Neural cell (in vitro differentiated cells): ENCODE results near the gene FRMD4A. TPM values are rescaled to one million over a fixed set of nuclear protein-coding genes. Genes with fewer than 3 reads are reported as not detected.

ENCODE experiments used
- H2AFZ ChIP-seq: fragments of 200-600, 300-800 bp; sonication (generic), shearing (Covaris generic); 2 replicates; pipeline ENCODE4 v1.6.0; 2014; ENCODE audit warnings: low read depth, mild to moderate bottlenecking, antibody characterized with exemption, low read length, moderate library complexity
- H3F3A ChIP-seq: fragments of 200-600 bp; shearing (Covaris generic); 2 replicates; pipeline ENCODE4 v1.6.1; 2016; ENCODE audit warnings: mild to moderate bottlenecking, moderate library complexity, mixed read lengths, antibody characterized with exemption, low read length; ENCODE audit not compliant: insufficient read depth, poor library complexity, severe bottlenecking
- H3K27ac ChIP-seq: fragments of 200-600, 300-800 bp; sonication (generic), shearing (Covaris generic); 2 replicates; pipeline ENCODE4 v1.5.1; 2014; ENCODE audit warnings: mild to moderate bottlenecking, low read length, moderate library complexity
- H3K27me3 ChIP-seq: fragments of 300-800, 200-600 bp; sonication (generic), shearing (Covaris generic); 2 replicates; pipeline ENCODE4 v1.6.0; 2014; ENCODE audit warnings: mild to moderate bottlenecking, low read depth, low read length, moderate library complexity; ENCODE audit not compliant: insufficient read depth
- H3K36me3 ChIP-seq: fragments of 300-800, 200-600 bp; sonication (generic), shearing (Covaris generic); 2 replicates; pipeline ENCODE4 v1.5.1; 2014; ENCODE audit warnings: mild to moderate bottlenecking, antibody characterized with exemption, low read length, moderate library complexity; ENCODE audit not compliant: insufficient read depth
- H3K4me2 ChIP-seq: fragments of 300-800, 200-600 bp; sonication (generic), shearing (Covaris generic); 2 replicates; pipeline ENCODE4 v1.6.0; 2014; ENCODE audit warnings: mild to moderate bottlenecking, low read length
- H3K4me3 ChIP-seq: fragments of 300-800, 200-600 bp; sonication (generic), shearing (Covaris generic); 2 replicates; pipeline ENCODE4 v1.5.1; 2014; ENCODE audit warnings: mild to moderate bottlenecking, low read length, moderate library complexity
- H3K79me2 ChIP-seq: fragments of 200-600 bp; shearing (Covaris generic); replicated peaks from 2 replicates; pipeline ENCODE4 v1.6.0; 2014; ENCODE audit warnings: mild to moderate bottlenecking, low read length, moderate library complexity; ENCODE audit not compliant: insufficient read depth
- H3K9ac ChIP-seq: fragments of 300-800, 200-600 bp; sonication (generic), shearing (Covaris generic); 2 replicates; pipeline ENCODE4 v1.6.1; 2016; ENCODE audit warnings: mild to moderate bottlenecking, low read length, mixed read lengths
- H3K9me2 ChIP-seq: fragments of 200-600 bp; shearing (Covaris generic); 2 replicates; pipeline ENCODE4 v1.6.1; 2016; ENCODE audit warnings: mild to moderate bottlenecking, low read length, mixed read lengths; ENCODE audit not compliant: insufficient read depth
- H3K9me3 ChIP-seq: fragments of 200-600, 300-800 bp; sonication (generic), shearing (Covaris generic); 2 replicates; pipeline ENCODE4 v1.6.1; 2016; ENCODE audit warnings: mild to moderate bottlenecking, mixed run types, low read length, moderate library complexity, mixed read lengths
- H4K20me1 ChIP-seq: fragments of 200-600 bp; shearing (Covaris generic); 2 replicates; pipeline ENCODE4 v1.6.1; 2016; ENCODE audit warnings: mild to moderate bottlenecking, mixed run types; ENCODE audit not compliant: insufficient read depth
- CTCF ChIP-seq: fragments of 450-650 bp; IDR thresholded peaks from 2 replicates; pipeline ENCODE4 v1.5.1; 2014; ENCODE audit warnings: antibody characterized with exemption, mild to moderate bottlenecking, moderate library complexity; ENCODE audit not compliant: poor library complexity, severe bottlenecking
- EP300 ChIP-seq: fragments of 450-650 bp; conservative IDR thresholded peaks from 2 replicates; pipeline ENCODE4 v1.6.1; 2014; ENCODE audit warnings: antibody characterized with exemption, mild to moderate bottlenecking, moderate library complexity; ENCODE audit not compliant: poor library complexity, severe bottlenecking
- EZH2 ChIP-seq: fragments of 200-600, 300-800 bp; shearing (Covaris generic), sonication (generic); IDR thresholded peaks from 2 replicates; pipeline ENCODE4 v1.6.1; 2014; ENCODE audit warnings: antibody characterized with exemption, low read length, borderline replicate concordance, mild to moderate bottlenecking; ENCODE audit not compliant: insufficient read depth, poor library complexity, severe bottlenecking
- MXI1 ChIP-seq: fragments of 450-650 bp; conservative IDR thresholded peaks from 2 replicates; pipeline ENCODE4 v1.6.1; 2014; ENCODE audit warnings: antibody characterized with exemption, mild to moderate bottlenecking; ENCODE audit not compliant: poor library complexity, severe bottlenecking
- POLR2AphosphoS5 ChIP-seq: IDR thresholded peaks from 2 replicates; pipeline ENCODE4 v1.6.1; 2012
- RAD21 ChIP-seq: fragments of 450-650 bp; conservative IDR thresholded peaks from 2 replicates; pipeline ENCODE4 v1.6.1; 2014; ENCODE audit warnings: antibody characterized with exemption, mild to moderate bottlenecking, moderate library complexity
- REST ChIP-seq: IDR thresholded peaks from 2 replicates; pipeline ENCODE4 v1.6.1; 2012; ENCODE audit warnings: borderline replicate concordance
- SMC3 ChIP-seq: fragments of 450-650 bp; conservative IDR thresholded peaks from 2 replicates; pipeline ENCODE4 v1.6.1; 2014; ENCODE audit warnings: antibody characterized with exemption, mild to moderate bottlenecking, moderate library complexity; ENCODE audit not compliant: poor library complexity
- TAF1 ChIP-seq: IDR thresholded peaks from 2 replicates; pipeline ENCODE4 v1.6.1; 2012; ENCODE audit warnings: low read depth
- polyA plus RNA-seq: library from polyadenylated mRNA; depleted of rRNA; stranded (reverse); fragments of >200 nt; gene quantifications from 2 replicates; pipeline ENCODE4 v1.2.3, GENCODE V29; 2014

The FRMD4A gene
- polyA plus RNA-seq, 1 donor from 2014 or later: 36.5 TPM

DNA sequence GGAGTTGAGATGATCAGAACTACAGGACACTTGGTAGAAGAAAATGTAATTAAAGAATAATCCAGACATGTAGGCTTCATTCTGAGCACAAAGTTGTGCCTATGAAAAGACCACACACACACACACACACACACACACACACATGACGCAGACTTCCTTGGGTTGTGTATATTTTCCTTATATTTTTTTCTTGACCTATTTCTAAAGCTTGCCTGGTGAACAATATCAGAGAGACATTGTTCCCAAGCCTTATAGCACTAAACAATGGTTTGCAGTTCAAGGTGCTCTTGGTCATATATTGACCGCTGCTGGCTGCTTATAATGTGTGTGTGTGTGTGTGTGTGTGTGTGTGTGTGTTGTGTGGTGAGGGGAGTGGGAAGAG lies 541.3 kb downstream of the FRMD4A start:
- H3K9me3 ChIP-seq: no peaks in the 10 kb centered on the region
- H3K4me2 ChIP-seq: no peak overlapping the region
- no peaks in the 10 kb centered on the region for H4K20me1 ChIP-seq
- TF ChIP-seq CTCF: no peak
- H3K79me2 ChIP-seq: no peaks in the 10 kb centered on the region
- H3F3A ChIP-seq: no peaks in the 10 kb centered on the region
- H2AFZ ChIP-seq: no peak overlapping the region
- no peak overlapping the region for H3K4me3 ChIP-seq
- H3K9me2 ChIP-seq: no peaks in the 10 kb centered on the region
- H3K27ac ChIP-seq: no peak overlapping the region
- no peaks in the 10 kb centered on the region for H3K27me3 ChIP-seq
- no peak overlapping the region for H3K9ac ChIP-seq
- H3K36me3 ChIP-seq: no peaks in the 10 kb centered on the region

- H3K4me2 ChIP-seq: no peak overlapping the region
- H3F3A ChIP-seq: no peaks in the 10 kb centered on the region
- no peaks in the 10 kb centered on the region for H3K36me3 ChIP-seq
- H4K20me1 ChIP-seq: no peaks in the 10 kb centered on the region
- no peaks in the 10 kb centered on the region for H3K9me2 ChIP-seq
- TF ChIP-seq EZH2: no peak
- no peak for TF ChIP-seq CTCF
- TF ChIP-seq SMC3: no peak
- TF ChIP-seq RAD21: no peak
- TF ChIP-seq MXI1: no peak
- no peak for TF ChIP-seq TAF1
- no peak for TF ChIP-seq POLR2AphosphoS5
- TF ChIP-seq REST: no peak
- TF ChIP-seq EP300: no peak
- no peak overlapping the region for H2AFZ ChIP-seq
- H3K9ac ChIP-seq: no peak overlapping the region
- H3K4me3 ChIP-seq: no peak overlapping the region
- no peaks in the 10 kb centered on the region for H3K9me3 ChIP-seq
- no peak overlapping the region for H3K27ac ChIP-seq
- no peaks in the 10 kb centered on the region for H3K27me3 ChIP-seq
- H3K79me2 ChIP-seq: no peaks in the 10 kb centered on the region
These were observed 541.8 kb downstream of the FRMD4A start for GRCh38 chr10:13788711-13789447.
